SJCRH30 (cell line): ENCODE data around the gene LGALS9C. TPM values are rescaled to one million over a fixed set of nuclear protein-coding genes. Genes with fewer than 3 reads are reported as not detected.
"Not testable (repeated sequence)": the region's sequence is repeated elsewhere in the genome, so short reads cannot be mapped to it uniquely, and the experiment has no call there.

Experiments used
- DNase-seq, 2 experiments: peaks; one replicate each; pipeline ENCODE4 v3.0.0-alpha.2; 2015 to 2020
- H3K27ac ChIP-seq: fragments of 250-450 bp; sonication (Bioruptor Pico); 2 replicates; pipeline ENCODE4 v1.5.1; 2020; ENCODE audit warnings: mild to moderate bottlenecking, moderate library complexity
- H3K27me3 ChIP-seq: fragments of 250-450 bp; sonication (Bioruptor Pico); 2 replicates; pipeline ENCODE4 v1.5.1; 2020; ENCODE audit warnings: mild to moderate bottlenecking, moderate library complexity
- H3K36me3 ChIP-seq: fragments of 250-450 bp; sonication (Bioruptor Pico); 2 replicates; pipeline ENCODE4 v1.5.1; 2020; ENCODE audit warnings: mild to moderate bottlenecking, moderate library complexity
- H3K4me1 ChIP-seq: fragments of 250-450 bp; sonication (Bioruptor Pico); 2 replicates; pipeline ENCODE4 v1.5.1; 2020; ENCODE audit warnings: mild to moderate bottlenecking, moderate library complexity
- H3K4me3 ChIP-seq: fragments of 250-450 bp; sonication (Bioruptor Pico); 2 replicates; pipeline ENCODE4 v1.5.1; 2020; ENCODE audit warnings: mild to moderate bottlenecking, moderate library complexity
- H3K9me3 ChIP-seq: fragments of 250-450 bp; sonication (Bioruptor Pico); replicated peaks from 2 replicates; pipeline ENCODE4 v1.5.1; 2020; ENCODE audit warnings: mild to moderate bottlenecking, moderate library complexity
- total RNA-seq: library from RNA; depleted of rRNA; stranded (reverse); fragments of >200 nt; shearing (Covaris generic); gene quantifications from 2 replicates; pipeline ENCODE4 v1.2.3, GENCODE V29; 2014; rRNA removed

The LGALS9C gene
- total RNA-seq, result not detected in 2 replicates

- not testable (repeated sequence) for H3K4me1 ChIP-seq, H3K27ac ChIP-seq, H3K36me3 ChIP-seq, H3K9me3 ChIP-seq, H3K4me3 ChIP-seq, H3K27me3 ChIP-seq, DNase-seq
Measured at GRCh38 chr17:18476508-18477308, at the start of gene LGALS9C. Gene LGALS9C (plus strand): TSS chr17:18476789. CDS start chr17:18476855, 66 bp downstream.

GRCh38 chr17:18432206-18432605 is 44.4 kb upstream of the LGALS9C start:
- DNase-seq, H3K27ac ChIP-seq, H3K36me3 ChIP-seq, H3K4me1 ChIP-seq, H3K27me3 ChIP-seq, H3K4me3 ChIP-seq, H3K9me3 ChIP-seq: not testable (repeated sequence)

GRCh38 chr17:18439465-18439870 is 37.1 kb upstream of the LGALS9C start:
- not testable (repeated sequence) for H3K36me3 ChIP-seq, DNase-seq, H3K9me3 ChIP-seq, H3K27ac ChIP-seq, H3K4me1 ChIP-seq, H3K27me3 ChIP-seq, H3K4me3 ChIP-seq

GRCh38 chr17:18442093-18442492 is 34.5 kb upstream of the LGALS9C start:
- not testable (repeated sequence) for H3K9me3 ChIP-seq, H3K27ac ChIP-seq, H3K36me3 ChIP-seq, H3K4me3 ChIP-seq, H3K27me3 ChIP-seq, H3K4me1 ChIP-seq
- DNase-seq, result peak in 1 of 2 experiments; percentile 94

GRCh38 chr17:18442532-18442931 is 34.1 kb upstream of the LGALS9C start:
- not testable (repeated sequence) for H3K27ac ChIP-seq, H3K9me3 ChIP-seq, H3K27me3 ChIP-seq, H3K4me3 ChIP-seq, H3K36me3 ChIP-seq, DNase-seq, H3K4me1 ChIP-seq

- H3K9me3 ChIP-seq, H3K27ac ChIP-seq, H3K36me3 ChIP-seq, H3K4me1 ChIP-seq, H3K27me3 ChIP-seq, DNase-seq, H3K4me3 ChIP-seq: not testable (repeated sequence)
Measured at GRCh38 chr17:18447476-18448205, 28.9 kb upstream of the LGALS9C start.

- not testable (repeated sequence) for H3K27me3 ChIP-seq, H3K27ac ChIP-seq, H3K36me3 ChIP-seq, H3K4me3 ChIP-seq, H3K4me1 ChIP-seq, DNase-seq, H3K9me3 ChIP-seq
Measured at GRCh38 chr17:18448311-18448710, 28.3 kb upstream of the LGALS9C start.

- not testable (repeated sequence) for H3K9me3 ChIP-seq, H3K36me3 ChIP-seq, H3K4me3 ChIP-seq, DNase-seq, H3K27me3 ChIP-seq, H3K4me1 ChIP-seq, H3K27ac ChIP-seq
Measured at GRCh38 chr17:18449833-18450232, 26.8 kb upstream of the LGALS9C start.

GRCh38 chr17:18450998-18451397 is 25.6 kb upstream of the LGALS9C start:
- H3K4me3 ChIP-seq, DNase-seq, H3K36me3 ChIP-seq, H3K4me1 ChIP-seq, H3K27ac ChIP-seq, H3K9me3 ChIP-seq, H3K27me3 ChIP-seq: not testable (repeated sequence)

GRCh38 chr17:18451969-18452368 is 24.6 kb upstream of the LGALS9C start:
- not testable (repeated sequence) for H3K4me3 ChIP-seq, H3K27me3 ChIP-seq, H3K27ac ChIP-seq, H3K4me1 ChIP-seq, H3K9me3 ChIP-seq, H3K36me3 ChIP-seq, DNase-seq

GRCh38 chr17:18459035-18459434 is 17.6 kb upstream of the LGALS9C start:
- H3K4me3 ChIP-seq, result peak overlapping the region; percentile 12; the same call in 1 of the 2 replicates
- H3K9me3 ChIP-seq, H3K27ac ChIP-seq, H3K36me3 ChIP-seq, H3K4me1 ChIP-seq, H3K27me3 ChIP-seq: not testable (repeated sequence)
- DNase-seq, result peak; percentile 40 to 67

GRCh38 chr17:18463831-18464502 is 12.6 kb upstream of the LGALS9C start:
- not testable (repeated sequence) for H3K27ac ChIP-seq, H3K27me3 ChIP-seq, DNase-seq

GRCh38 chr17:18466250-18466983 is 10.2 kb upstream of the LGALS9C start:
- not testable (repeated sequence) for H3K27ac ChIP-seq, H3K27me3 ChIP-seq, DNase-seq, H3K9me3 ChIP-seq, H3K36me3 ChIP-seq, H3K4me1 ChIP-seq, H3K4me3 ChIP-seq

More at GRCh38 chr17:18463831-18464502, 12.6 kb upstream of the LGALS9C start:
- not testable (repeated sequence) for H3K4me1 ChIP-seq, H3K36me3 ChIP-seq, H3K9me3 ChIP-seq, H3K4me3 ChIP-seq

GRCh38 chr17:18467001-18467400 is 9.6 kb upstream of the LGALS9C start:
- not testable (repeated sequence) for H3K27ac ChIP-seq, H3K4me3 ChIP-seq, H3K27me3 ChIP-seq, DNase-seq, H3K36me3 ChIP-seq, H3K9me3 ChIP-seq, H3K4me1 ChIP-seq
